GM21529 (cell line): ENCODE data around the gene TK2.
"Not testable (repeated sequence)": the region's sequence is repeated elsewhere in the genome, so short reads cannot be mapped to it uniquely, and the experiment has no call there.

Source experiments
- ATAC-seq: cut with Tn5 transposase; IDR thresholded peaks from one replicate; pipeline ENCODE4 v1.9.1; 2021; ENCODE audit not compliant: unreplicated experiment

TK2 gene

DNA sequence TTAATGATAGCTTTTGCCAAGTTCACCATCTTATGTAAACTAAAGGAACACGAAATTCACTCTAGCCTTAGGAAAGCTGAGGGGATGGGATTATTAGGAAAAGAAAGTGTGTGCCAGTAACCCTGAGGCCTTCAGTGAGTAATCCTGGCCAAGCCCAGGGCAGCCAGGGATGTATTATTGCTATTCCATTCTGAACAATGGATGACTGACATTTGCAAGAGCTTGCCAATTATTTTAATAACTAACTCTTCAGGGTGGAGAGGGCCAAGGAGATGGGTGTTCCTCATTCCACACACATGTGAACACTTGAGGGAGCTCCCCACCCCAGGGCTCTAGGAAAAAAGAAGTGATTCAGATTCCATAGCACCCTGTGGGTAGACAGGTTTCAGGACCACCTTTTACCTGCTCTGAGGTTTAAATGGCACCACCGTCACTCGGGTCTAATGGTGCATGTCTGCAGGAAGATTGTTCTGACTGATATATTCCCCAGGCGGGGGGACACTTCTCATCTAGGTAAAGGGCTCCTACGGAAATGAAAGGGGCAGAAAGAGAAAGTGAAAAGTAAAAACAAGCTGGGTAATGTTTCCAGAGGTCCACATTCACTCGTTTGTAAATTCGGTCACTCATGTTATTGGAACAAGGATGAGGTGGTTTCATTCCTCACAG lies 41.5 kb downstream of the TK2 start:
- ATAC-seq, result no peak

DNA sequence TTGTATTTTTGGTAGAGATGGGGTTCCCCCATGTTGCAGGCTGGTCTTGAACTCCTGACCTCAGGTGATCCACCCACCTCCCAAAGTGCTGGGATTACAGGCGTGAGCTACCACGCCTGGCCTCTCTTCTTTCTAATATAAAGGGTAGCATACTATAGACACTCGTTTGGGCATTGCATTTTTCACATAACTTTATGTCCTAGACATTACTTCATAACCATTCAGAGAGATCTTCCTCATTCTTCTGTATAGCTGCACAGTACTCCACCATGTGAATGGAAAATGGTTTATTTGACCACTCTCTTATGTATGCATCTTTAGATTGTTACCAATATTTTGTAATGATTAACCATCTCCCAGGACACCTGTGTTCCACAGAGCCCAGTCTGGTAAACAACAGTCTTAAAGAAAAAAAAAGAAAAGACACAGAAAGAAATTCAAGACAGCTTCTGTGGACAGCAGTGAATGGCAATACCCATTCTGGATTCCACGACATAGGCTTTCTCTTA lies 42.1 kb downstream of the TK2 start:
- no peak for ATAC-seq

DNA sequence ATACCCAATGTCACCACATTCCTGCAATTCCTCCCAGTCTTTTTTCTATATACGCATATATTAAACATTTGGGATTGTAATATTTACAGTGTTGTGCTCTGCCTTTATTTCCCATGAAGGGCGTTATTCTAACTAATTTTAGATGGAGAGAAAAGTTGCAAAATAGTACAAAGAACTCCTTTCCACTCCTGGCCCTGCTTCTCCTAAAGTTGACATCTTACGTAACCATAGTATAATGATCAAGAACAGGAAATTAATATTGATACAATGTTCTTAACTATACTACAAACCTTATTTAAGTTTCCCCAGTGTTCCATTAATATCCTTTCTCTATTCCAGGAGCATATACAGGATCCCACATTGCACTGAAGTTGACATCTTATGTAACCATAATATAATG lies 46.3 kb downstream of the TK2 start:
- ATAC-seq, result no peak

DNA sequence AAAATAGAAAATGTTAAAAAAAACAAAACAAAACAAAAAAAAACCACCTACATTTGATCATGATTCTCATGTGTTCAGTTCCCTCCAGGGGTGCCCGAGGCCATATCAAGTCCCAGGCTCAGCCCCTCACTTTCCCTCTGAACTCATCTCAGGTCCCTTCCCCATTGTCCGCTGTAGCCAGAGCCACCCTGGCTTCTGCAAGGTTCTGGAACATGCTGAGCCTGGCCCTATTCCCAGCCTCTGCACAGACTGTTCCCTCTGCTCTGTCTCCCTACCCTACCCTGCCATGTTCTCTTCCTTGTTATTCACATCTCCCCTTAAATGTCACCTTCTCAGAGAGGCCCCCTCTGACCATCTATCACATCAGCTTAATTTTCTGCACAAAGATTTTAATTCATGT lies 46.9 kb downstream of the TK2 start:
- ATAC-seq, result no peak

DNA sequence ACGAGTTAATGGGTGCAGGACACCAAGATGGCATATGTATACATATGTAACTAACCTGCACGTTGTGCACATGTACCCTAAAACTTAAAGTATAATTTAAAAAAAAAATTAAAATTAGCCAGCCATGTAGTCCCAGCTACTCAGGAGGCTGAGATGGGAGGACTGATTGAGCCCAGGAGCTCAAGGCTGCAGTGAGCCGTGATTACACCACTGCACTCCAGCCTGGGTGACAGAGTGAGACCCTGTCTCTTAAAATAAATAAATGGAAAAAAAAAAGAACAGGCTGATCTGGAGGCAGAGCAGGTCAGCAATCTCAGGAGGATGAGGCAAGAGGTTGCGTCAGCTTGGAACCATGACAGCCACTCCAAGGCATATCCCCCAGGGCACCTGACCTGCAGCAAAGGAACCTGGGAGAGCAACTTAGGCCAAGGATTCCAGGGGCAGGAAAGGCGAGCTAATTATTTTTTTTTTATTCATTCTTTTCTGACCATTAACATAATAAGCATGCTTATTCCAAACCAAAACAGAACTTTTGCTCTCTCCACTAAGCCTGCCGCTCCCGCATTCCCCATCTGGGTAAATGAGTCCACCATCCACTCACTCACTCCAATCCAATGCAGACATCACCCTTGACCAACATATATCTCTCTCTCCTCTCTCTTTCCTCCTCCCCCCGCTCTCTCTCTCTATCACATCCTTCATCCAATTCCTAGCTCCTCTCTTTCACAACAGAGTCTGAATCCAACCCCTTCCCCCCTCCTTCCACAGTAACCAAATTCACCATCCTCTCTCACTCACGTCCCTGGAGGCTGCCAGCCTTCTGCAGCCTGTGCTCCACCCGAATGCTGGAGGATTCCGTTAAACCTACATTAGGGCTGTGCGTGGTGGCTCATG lies 47.7 kb downstream of the TK2 start:
- ATAC-seq, result no peak

DNA sequence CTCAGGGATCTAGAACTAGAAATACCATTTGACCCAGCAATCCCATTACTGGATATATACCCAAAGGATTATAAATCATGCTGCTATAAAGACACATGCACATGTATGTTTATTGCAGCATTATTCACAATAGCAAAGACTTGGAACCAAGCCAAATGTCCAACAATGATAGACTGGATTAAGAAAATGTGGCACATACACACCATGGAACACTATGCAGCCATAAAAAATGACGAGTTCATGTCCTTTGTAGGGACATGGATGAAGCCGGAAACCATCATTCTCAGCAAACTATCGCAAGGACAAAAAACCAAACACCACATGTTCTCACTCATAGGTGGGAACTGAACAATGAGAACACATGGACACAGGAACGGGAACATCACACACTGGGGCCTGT lies 48.4 kb downstream of the TK2 start:
- not testable (repeated sequence) for ATAC-seq

DNA sequence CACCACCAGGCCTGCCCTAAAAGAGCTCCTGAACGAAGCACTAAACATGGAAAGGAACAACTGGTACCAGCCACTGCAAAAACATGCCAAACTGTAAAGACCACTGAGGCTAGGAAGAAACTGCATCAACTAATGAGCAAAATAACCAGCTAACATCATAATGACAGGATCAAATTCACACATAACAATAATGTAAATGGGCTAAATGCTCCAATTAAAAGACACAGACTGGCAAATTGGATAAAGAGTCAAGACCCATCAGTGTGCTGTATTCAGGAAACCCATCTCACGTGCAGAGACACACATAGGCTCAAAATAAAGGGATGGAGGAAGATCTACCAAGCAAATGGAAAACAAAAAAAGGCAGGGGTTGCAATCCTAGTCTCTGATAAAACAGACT lies 52.0 kb downstream of the TK2 start:
- ATAC-seq, result not testable (repeated sequence)

DNA sequence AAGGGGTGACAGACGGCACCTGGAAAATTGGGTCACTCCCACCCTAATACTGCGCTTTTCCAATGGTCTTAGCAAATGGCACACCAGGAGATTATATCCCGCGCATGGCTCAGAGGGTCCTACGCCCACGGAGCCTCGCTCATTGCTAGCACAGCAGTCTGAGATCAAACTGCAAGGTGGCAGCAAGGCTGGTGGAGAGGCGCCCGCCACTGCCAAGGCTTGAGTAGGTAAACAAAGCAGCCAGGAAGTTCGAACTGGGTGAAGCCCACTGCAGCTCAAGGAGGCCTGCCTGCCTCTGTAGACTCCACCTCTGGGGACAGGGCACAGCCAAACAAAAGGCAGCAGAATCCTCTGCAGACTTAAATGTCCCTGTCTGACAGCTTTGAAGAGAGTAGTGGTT lies 53.7 kb downstream of the TK2 start:
- ATAC-seq, result not testable (repeated sequence)

DNA sequence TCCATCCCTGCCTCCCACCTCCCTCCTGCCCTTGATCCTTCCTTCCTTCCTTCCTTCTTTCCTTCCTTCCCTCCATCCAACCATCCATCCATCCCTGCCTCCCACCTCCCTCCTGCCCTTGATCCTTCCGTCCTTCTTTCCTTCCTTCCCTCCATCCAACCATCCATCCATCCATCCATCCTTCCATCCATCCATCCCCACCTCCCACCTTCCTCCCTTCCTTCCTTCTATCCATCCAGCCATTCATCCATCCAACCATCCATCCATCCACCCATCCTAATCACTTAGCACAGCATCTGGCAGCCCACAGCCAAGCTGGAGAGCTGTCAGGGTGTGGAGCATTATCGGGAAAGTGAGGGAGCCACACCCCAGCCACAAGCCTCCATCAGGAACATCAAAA lies 54.5 kb downstream of the TK2 start:
- no peak for ATAC-seq

DNA sequence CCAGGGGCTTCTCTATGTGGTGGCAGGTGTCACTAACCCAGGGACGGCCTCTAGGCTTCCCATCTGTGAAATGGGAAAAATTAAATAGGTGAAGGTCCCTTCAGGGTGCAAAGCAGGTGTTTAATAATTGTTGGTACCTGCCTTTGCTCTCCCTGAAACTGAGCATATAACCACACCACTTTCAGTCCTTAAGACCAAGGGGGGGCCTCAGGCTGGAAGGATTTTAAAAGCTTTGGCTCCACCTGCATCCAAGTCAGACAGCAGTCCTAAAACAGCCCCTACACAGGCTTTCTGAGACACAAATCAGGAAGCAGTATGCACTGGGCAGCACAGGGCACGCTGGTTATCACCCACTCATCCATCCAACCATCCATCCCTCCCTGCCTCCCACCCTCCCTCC lies 55.0 kb downstream of the TK2 start:
- no peak for ATAC-seq

DNA sequence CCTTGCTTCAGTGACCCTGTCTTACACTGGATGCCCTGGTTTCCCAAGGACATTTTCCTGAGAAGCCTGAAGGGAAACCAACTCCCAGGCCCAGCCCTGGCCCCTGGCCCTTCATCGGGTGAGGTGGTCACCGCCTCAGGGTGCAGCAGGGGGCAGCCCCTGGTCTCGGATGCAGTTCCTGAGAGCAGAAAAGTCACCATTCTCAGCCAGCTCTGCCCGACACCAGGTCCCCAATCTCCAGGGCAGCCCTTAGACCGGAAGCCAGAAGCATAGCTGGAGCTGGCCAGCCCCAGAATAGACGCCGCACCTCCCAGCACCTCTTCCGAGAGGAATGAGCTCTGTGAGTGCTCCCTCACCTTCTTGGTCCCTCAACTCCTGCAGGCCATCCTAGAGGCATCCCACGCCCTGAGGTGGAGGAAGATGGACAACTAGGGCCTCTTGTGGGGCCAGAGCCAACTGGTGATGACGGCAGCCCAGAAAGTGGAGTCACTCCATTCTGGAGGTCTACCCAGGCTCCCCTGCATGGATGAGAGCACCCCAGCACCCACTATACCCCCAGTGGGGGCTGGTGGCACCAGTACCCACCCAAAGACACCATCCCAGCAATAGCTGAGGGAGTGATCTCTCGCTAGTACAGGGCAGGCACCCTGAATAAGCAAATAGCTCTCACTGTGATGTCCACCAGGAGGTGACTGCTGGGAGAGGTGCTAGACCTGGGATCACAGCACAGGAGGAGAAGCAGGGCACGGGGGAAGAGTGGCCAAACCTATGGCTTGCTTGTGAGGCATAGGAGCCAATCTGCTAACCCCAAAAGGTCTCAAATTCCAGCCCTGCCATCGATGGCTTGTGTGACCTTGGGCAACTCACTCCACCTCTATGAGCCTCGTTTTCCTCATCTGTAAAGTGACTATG lies 56.2 kb downstream of the TK2 start:
- no peak for ATAC-seq

DNA sequence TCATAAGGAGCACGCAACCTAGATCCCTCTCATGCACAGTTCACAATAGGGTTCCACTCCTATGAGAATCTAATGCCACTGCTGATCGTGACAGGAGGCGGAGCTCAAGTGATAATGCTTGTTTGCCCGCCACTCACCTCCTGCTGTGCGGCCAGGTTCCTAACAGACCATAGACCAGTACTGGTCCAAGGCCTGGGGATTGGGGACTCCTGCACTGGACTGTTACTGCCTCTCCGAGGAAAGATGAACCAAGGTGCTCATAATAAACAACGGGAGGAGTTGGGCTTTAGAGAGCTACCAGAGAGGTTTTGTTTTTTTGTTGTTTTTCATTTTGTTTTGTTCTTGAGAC lies 58.2 kb downstream of the TK2 start:
- no peak for ATAC-seq

DNA sequence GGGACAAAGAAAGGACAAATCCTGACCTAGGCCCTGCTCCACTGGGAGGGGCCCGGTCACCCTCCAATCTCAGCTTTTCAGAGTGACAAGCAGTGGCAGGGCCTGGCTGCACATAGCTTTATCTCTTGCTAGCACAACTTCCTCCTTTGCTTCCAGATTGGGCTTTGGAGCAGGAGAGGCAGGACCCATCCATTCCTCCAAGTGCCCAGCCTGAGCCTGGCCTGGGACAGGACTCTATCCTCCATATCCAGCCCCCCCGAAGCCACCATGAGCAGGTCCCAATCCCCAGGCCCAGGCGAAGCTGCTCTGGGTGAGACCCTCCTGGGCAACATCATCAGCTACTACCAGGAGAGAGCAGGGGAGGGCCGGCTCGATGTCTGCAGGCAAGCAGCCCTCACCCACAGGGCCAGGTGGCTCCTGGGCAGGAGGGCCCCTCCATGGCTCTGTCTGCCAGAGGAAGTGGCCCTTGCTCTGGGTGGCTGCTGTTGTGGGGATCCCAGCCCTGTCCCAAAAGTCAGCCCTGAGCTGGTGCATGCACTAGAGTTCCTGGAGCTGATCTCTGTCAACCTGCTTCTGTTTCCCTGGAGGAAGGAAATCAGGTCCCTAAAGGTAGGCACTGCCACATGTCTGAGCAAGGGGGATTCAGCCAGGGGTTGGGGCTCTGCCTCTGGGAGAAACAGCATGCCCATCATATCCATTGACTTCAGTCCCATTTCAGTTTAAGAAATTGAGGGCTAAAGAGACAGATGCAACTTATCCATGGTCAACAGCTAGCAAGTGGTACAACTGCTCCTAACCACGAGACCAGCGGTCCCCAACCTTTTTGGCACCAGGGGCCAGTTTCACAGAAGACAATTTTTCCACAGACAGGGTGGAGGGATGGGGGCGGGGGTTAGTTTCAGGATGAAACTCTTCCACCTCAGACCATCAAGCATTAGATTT lies 58.9 kb downstream of the TK2 start:
- ATAC-seq, result no peak

DNA sequence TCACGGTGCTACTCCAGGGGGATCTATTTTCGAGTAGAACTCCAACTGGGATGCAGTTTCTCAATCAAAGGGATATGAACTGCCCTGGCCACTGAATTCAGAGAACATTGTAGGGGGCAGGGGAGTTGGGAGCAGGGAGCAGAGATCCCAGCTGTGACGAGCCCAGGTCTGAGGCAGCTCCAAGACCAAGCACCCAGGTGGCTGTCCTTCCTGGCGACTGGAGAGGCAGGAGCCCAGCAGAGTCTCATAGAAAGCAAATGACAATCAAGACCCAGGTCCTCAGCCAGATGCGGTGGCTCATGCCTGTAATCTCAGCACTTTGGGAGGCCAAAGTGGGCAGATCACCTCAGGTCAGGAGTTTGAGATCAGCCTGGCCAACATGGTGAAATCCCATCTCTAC lies 60.1 kb downstream of the TK2 start:
- ATAC-seq, result no peak

DNA sequence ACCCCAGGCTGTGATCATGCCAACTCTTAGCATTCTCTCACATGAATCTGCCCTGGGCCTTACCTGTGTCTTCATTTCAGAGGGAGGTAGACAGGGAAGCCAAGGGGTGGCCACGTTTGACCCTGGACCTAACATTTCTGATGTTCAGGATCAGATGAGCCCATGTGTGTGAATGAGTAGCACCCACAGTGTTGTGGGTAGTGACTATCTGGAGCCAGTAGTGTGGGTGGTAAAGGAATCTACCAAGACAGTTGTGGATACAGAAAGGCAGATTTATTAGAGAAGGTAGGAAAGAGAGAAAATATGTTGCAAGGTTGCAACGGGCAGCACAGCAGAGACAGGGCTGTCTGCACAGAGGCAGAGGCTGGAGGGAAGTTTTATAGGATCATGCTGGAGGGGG lies 60.5 kb downstream of the TK2 start:
- ATAC-seq, result no peak

DNA sequence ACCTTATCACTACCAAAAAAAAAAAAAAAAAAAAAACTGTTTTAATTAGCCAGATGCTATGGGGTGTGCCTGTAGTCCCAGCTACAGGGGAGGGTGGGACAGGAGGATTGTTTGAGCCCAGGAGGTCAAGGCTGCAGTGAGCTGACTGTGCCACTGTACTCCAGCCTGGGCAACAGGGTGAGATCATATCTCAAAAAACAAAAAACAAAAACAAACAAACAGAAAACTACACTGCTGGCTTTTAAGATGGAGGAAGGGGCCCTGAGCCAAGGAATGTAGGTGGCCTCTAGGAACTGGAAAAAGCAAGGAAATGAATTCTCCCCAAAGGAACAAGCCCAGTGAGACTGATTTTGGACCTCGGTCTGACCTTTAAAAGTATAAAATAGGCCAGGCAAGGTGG lies 61.4 kb downstream of the TK2 start:
- ATAC-seq, result no peak

DNA sequence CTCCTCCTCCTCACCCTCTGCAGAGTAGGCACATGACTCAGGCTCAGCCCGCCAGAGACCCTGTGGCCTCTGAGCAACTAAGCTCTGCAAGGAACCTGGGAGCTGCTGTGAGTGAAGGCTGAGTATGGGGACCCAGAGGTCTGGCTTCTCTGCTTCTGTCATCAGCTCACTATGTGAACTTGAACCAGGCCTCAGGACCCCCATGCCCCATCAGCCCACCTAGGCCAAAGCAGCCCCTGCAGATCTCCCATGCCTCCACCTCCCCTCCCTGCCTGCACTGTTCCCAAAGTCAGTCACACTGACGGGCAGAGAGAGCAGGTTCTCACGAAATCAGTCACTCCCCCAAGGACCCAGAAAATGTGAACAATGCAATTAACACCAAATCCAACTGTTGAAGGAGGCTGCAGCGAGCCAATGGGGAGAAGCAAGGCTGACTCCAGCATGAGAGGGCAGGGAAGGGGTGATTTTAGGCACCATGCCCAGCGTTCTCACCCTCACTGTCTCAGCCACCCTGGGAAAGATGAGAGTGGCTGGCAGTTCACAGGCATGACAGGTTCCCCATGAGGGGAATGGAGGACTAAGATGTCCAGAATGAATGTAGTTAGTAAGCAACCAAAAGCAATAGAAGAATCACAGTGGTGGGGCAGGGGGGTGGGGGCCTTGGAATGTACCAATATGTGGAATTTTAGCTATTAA lies 62.2 kb downstream of the TK2 start:
- ATAC-seq, result no peak

DNA sequence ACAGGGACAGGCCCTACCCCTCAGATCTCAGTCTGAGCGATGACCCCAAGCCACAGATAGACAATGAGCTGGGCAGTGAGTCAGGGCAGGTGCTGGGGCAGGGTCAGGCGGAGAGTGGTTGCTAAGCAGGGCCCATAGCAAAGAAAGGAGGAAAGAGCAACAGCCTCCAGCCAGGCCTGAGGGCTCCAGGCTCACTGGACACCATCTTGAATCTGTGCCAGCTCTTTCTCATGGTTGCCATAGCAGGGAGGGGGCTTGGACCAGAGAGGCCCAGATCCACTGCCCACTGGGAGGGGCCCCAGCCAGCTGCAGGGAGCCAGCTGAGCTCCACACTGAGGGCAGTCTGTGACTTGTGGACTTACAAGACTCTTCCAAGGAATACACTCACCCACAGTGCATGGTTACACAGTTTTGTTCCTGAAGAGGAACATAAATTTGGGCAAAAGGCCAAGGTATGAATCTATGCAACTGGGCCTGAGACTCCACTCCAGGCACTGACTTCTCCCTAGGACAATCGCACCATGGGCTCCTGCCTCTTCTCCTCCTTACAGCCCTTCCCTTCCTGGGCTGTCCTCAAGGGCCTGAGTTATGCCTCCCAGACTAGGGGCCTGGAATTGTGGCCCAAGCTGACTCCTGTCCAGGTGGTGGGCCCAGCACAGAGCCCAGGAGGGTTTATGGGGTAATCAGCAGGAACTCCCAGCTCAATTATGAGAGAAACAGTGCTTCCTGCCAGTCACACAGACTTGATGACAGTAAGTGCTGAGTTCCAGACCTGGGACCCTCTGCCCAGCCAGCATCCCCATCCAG lies 62.9 kb downstream of the TK2 start:
- no peak for ATAC-seq

DNA sequence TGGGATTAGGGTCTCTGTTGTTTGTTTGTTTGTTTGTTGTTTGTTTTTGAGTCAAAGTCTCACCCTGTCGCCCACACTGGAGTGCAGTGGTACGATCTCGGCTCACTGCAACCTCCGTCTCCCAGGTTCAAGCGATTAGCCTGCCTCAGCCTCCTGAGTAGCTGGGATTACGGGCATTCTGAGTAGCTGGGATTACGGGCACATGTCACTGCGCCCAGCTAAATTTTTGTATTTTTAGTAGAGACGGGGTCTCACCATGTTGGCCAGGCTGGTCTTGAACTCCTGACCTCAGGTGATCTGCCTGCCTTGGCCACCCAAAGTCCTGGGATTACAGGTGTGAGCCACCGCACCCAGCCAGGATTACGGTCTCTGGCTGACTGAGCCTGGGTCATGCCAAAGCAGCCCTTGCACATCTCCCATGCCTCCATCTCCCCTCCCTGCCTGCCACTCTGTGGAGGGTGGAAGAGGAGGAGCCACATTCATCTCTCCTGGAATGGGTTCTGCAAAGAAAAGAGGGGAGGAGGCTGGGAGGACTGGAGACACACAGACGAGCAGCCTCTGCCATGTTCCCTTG lies 63.6 kb downstream of the TK2 start:
- no peak for ATAC-seq
